H1 (cell line): ENCODE measurements around the gene FAM162A. TPM values are rescaled to one million over a fixed set of nuclear protein-coding genes. Genes with fewer than 3 reads are reported as not detected.

Experiments used
- ASH2L ChIP-seq: fragments of 200-600, 300-600 bp; sonication (generic); IDR thresholded peaks from one replicate; pipeline ENCODE4 v1.7.1; 2017; ENCODE audit warnings: low read length
- ATF2 ChIP-seq: IDR thresholded peaks from 2 replicates; pipeline ENCODE4 v1.6.1; 2012; ENCODE audit warnings: low read length, inconsistent platforms
- ATF3 ChIP-seq: IDR thresholded peaks from 2 replicates; pipeline ENCODE4 v1.6.1; 2011; ENCODE audit warnings: low read depth, mild to moderate bottlenecking, low read length; ENCODE audit not compliant: insufficient read depth
- E2F6 ChIP-seq: IDR thresholded peaks from 2 replicates; pipeline ENCODE4 v1.6.1; 2012; ENCODE audit warnings: inconsistent platforms
- SUZ12 ChIP-seq: fragments of 200-600 bp; sonication (generic); IDR thresholded peaks from 2 replicates; pipeline ENCODE4 v1.6.1; 2012; ENCODE audit warnings: mild to moderate bottlenecking, inconsistent platforms, low read length, moderate library complexity, mixed read lengths
- polyA plus RNA-seq, 7 experiments: library from polyadenylated mRNA; depleted of rRNA in 3 of 7; stranded (reverse) in 5 of 7; unstranded in 2 of 7; fragments of >200 nt in 5 of 7; fragments of 200-250 nt in 2 of 7; gene quantifications; 1 replicate in 5 of 7; 2 replicates in 1 of 7; 4 replicates in 1 of 7; pipeline versions ENCODE4 v1.2.1 to v1.2.3, GENCODE V29; 2011 to 2013; ENCODE audit warnings: missing spikeins in 2 of 7, mixed read lengths in 2 of 7
- total RNA-seq: library from RNA; stranded (reverse); fragmentation: NEBNext Ultra II Directional; extraction: Animal tissue kit (Norgen Biotek cat#: 25700); gene quantifications from 2 replicates; pipeline ENCODE4 v1.2.1, GENCODE V29; 2021

Gene FAM162A
- total and polyA plus RNA-seq, 2 of the 8 experiments (the other 6 are each of a cell fraction or from before 2014, with no cell fraction given): 38.2 to 59.7 TPM

GRCh38 chr3:122353893-122354401, 30.0 kb upstream of the FAM162A start (continued):
- TF ChIP-seq ATF3 (no peak), ATF2 (no peak), E2F6 (no peak), SUZ12 (no peak), ASH2L (no peak)
- TF ChIP-seq, all 59 proteins: peak for 0
